ENCODE data around the gene TBC1D4.
"Not testable (repeated sequence)": the region's sequence is repeated elsewhere in the genome, so short reads cannot be mapped to it uniquely, and the experiment has no call there.

TBC1D4 gene

GRCh38 chr13:75359266-75359665 is 122.7 kb downstream of the TBC1D4 start:
- H2AFZ ChIP-seq (ENCODE audit: low read length, unreplicated experiment): no peak overlapping the region
- H3K4me3 ChIP-seq (ENCODE audit: low read depth, low read length): no peak overlapping the region
- H3K36me3 ChIP-seq (ENCODE audit: insufficient read depth, low read length): no peaks in the 10 kb centered on the region
- no peaks in the 10 kb centered on the region for H3K27me3 ChIP-seq (ENCODE audit: insufficient read depth, low read length)
- peaks cover 19% of the 10 kb centered on the region for H3K4me1 ChIP-seq (ENCODE audit: control insufficient read depth, insufficient read depth, low read length, unreplicated experiment)
- H3K79me2 ChIP-seq (ENCODE audit: control insufficient read depth, insufficient read depth, low read length, unreplicated experiment): peaks cover 2% of the 10 kb centered on the region
- peak overlapping the region; percentile 59 for H3K27ac ChIP-seq (ENCODE audit: low read depth, low read length)

DNA sequence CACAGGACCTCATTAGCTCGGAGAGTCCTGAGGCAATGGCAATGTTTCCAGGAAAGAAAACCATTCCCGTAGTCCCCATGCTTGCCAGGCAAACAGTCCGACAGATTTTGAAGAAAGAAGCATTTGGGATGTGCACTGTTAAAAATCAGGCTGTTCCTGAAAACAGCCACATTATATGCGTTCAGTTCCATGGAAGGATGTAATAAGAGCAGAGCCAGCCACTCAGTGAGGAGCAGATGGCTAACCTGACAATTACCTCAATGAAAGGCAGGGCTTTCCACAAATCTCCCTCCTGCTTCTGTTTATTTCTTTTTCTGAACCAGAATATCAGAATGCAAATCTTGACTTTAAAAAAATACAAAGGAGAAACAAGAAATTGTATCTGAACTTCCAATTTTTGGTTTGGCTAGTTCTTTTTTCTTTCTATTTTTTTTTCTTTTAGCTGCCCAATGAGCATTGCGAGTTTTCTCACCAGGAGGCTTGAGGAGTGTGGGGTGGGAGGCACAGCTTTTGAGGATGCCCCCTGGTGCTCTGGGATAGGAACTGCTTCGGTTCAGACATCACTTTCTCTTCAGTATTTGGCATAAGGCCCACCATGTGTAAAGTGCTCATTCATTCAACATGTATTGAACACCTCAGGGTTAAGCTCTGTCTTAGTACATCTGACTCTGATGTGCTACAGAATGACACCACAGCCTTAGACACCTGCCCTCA is 124.2 kb downstream of the TBC1D4 start:
- H3K36me3 ChIP-seq (ENCODE audit: insufficient read depth, low read length): no peaks in the 10 kb centered on the region
- no peaks in the 10 kb centered on the region for H3K79me2 ChIP-seq (ENCODE audit: control insufficient read depth, insufficient read depth, low read length, unreplicated experiment)
- H3K27ac ChIP-seq (ENCODE audit: low read depth, low read length): no peak overlapping the region; the same call in 1 of the 2 replicates

DNA sequence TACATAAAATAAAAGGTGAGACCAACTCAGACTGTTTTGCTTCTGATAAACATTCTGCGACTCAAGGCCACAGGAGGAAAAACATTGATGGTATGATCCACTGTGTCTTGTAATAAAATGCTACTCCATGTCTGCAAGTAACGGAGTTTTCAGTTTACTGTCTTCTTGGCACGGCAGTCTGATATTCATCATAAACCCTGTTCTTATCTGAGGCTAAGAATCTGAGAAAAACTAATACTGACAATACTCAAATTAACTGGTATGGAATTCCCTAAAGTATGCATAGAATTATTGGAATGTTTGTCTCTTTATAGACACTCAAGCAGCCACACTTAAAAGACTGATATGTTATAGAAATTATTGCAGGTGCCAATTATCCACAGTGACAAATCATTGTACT is 125.5 kb downstream of the TBC1D4 start:
- H3K27ac ChIP-seq (ENCODE audit: low read depth, low read length): no peak overlapping the region
- peaks cover 6% of the 10 kb centered on the region for H3K36me3 ChIP-seq (ENCODE audit: insufficient read depth, low read length)
- no peaks in the 10 kb centered on the region for H3K79me2 ChIP-seq (ENCODE audit: control insufficient read depth, insufficient read depth, low read length, unreplicated experiment)
- H3K4me1 ChIP-seq (ENCODE audit: control insufficient read depth, insufficient read depth, low read length, unreplicated experiment): peaks cover 16% of the 10 kb centered on the region
- H2AFZ ChIP-seq (ENCODE audit: low read length, unreplicated experiment): no peak overlapping the region
- no peak overlapping the region for H3K4me3 ChIP-seq (ENCODE audit: low read depth, low read length)
- H3K27me3 ChIP-seq (ENCODE audit: insufficient read depth, low read length): no peaks in the 10 kb centered on the region

More for the DNA sequence above, 124.2 kb downstream of the TBC1D4 start:
- no peaks in the 10 kb centered on the region for H3K27me3 ChIP-seq (ENCODE audit: insufficient read depth, low read length)
- H2AFZ ChIP-seq (ENCODE audit: low read length, unreplicated experiment): no peak overlapping the region
- no peak overlapping the region for H3K4me3 ChIP-seq (ENCODE audit: low read depth, low read length)
- H3K4me1 ChIP-seq (ENCODE audit: control insufficient read depth, insufficient read depth, low read length, unreplicated experiment): peaks cover 16% of the 10 kb centered on the region

DNA sequence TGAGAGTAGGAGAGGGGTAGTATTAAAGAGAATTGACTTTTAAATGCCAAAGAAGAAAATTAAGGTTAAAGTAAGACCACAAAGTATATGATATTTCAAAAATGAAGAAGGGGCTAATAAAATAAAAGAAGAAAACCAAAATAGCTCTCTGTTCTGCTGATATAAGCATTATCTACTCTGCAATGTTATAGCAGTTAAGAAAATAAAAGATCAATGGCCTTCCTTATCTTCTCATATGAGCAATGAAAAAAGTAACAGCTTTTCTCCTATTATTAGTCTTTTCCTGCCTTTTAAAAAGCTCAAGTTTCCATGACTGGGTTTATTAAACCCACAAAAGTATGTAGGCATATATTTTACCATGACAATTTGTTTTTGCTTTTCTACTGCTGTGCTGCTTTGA is 126.4 kb downstream of the TBC1D4 start:
- no peak overlapping the region for H3K27ac ChIP-seq (ENCODE audit: low read depth, low read length)
- H2AFZ ChIP-seq (ENCODE audit: low read length, unreplicated experiment): no peak overlapping the region
- no peak overlapping the region for H3K4me3 ChIP-seq (ENCODE audit: low read depth, low read length)
- H3K4me1 ChIP-seq (ENCODE audit: control insufficient read depth, insufficient read depth, low read length, unreplicated experiment): peaks cover 16% of the 10 kb centered on the region
- H3K27me3 ChIP-seq (ENCODE audit: insufficient read depth, low read length): no peaks in the 10 kb centered on the region
- H3K36me3 ChIP-seq (ENCODE audit: insufficient read depth, low read length): peaks cover 6% of the 10 kb centered on the region
- H3K79me2 ChIP-seq (ENCODE audit: control insufficient read depth, insufficient read depth, low read length, unreplicated experiment): no peaks in the 10 kb centered on the region

- H3K36me3 ChIP-seq (ENCODE audit: insufficient read depth, low read length): peaks cover 6% of the 10 kb centered on the region
- peaks cover 8% of the 10 kb centered on the region for H3K4me1 ChIP-seq (ENCODE audit: control insufficient read depth, insufficient read depth, low read length, unreplicated experiment)
- H2AFZ ChIP-seq (ENCODE audit: low read length, unreplicated experiment): no peak overlapping the region
- no peaks in the 10 kb centered on the region for H3K79me2 ChIP-seq (ENCODE audit: control insufficient read depth, insufficient read depth, low read length, unreplicated experiment)
- no peak overlapping the region for H3K4me3 ChIP-seq (ENCODE audit: low read depth, low read length)
- H3K27me3 ChIP-seq (ENCODE audit: insufficient read depth, low read length): no peaks in the 10 kb centered on the region
- no peak overlapping the region for H3K27ac ChIP-seq (ENCODE audit: low read depth, low read length)
Measured at GRCh38 chr13:75353781-75354193, 128.2 kb downstream of the TBC1D4 start.

DNA sequence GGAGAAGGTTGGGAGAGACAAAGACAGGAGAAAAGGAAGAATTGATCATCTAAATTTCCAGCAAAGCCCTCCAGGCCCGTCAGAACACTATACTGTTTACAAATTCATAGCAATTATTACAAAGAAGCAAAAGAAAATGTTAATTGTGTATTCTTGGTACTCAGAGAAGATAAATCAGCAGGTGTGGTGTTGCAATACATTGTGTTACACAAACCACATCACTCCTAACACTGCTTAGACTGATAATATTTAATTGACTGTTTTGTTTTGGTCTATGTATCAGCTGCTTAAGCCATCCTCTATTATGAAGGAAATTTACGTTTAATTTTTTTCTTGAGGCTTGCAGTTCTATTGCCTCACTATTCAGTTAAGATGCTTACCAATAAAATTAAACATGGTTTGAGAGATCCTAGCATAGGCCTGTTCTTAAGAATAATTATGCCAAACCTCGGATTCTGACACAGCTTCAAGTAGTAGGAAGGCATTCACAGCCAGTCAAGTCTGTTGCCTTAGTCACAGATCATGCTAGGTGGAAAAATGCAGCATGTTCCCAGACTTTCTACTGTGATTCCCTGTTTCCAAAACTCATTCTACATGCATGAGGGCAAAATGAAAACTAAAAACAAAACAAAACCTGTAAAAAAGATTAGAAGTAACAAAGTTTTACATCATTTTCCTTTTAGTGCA is 129.2 kb downstream of the TBC1D4 start:
- Histone ChIP-seq H3K4me1 (ENCODE audit: control insufficient read depth, insufficient read depth, low read length, unreplicated experiment) (peaks cover 8% of the 10 kb centered on the region), H3K4me3 (ENCODE audit: low read depth, low read length) (no peak overlapping the region), H3K27me3 (ENCODE audit: insufficient read depth, low read length) (no peaks in the 10 kb centered on the region), H3K36me3 (ENCODE audit: insufficient read depth, low read length) (peaks cover 6% of the 10 kb centered on the region), H3K27ac (ENCODE audit: low read depth, low read length) (no peak overlapping the region), H3K79me2 (ENCODE audit: control insufficient read depth, insufficient read depth, low read length, unreplicated experiment) (no peaks in the 10 kb centered on the region), H2AFZ (ENCODE audit: low read length, unreplicated experiment) (no peak overlapping the region)

GRCh38 chr13:75351538-75351937 is 130.4 kb downstream of the TBC1D4 start:
- H3K4me3 ChIP-seq (ENCODE audit: low read depth, low read length); H3K4me1 ChIP-seq (ENCODE audit: control insufficient read depth, insufficient read depth, low read length, unreplicated experiment); H3K27me3 ChIP-seq (ENCODE audit: insufficient read depth, low read length); H3K79me2 ChIP-seq (ENCODE audit: control insufficient read depth, insufficient read depth, low read length, unreplicated experiment); H3K27ac ChIP-seq (ENCODE audit: low read depth, low read length); H2AFZ ChIP-seq (ENCODE audit: low read length, unreplicated experiment); H3K36me3 ChIP-seq (ENCODE audit: insufficient read depth, low read length): not testable (repeated sequence)

GRCh38 chr13:75347925-75348324 is 134.0 kb downstream of the TBC1D4 start:
- no peak overlapping the region for H2AFZ ChIP-seq (ENCODE audit: low read length, unreplicated experiment)
- H3K4me1 ChIP-seq (ENCODE audit: control insufficient read depth, insufficient read depth, low read length, unreplicated experiment): peaks cover 6% of the 10 kb centered on the region
- H3K36me3 ChIP-seq (ENCODE audit: insufficient read depth, low read length): peaks cover 6% of the 10 kb centered on the region
- no peak overlapping the region for H3K27ac ChIP-seq (ENCODE audit: low read depth, low read length)
- no peak overlapping the region for H3K4me3 ChIP-seq (ENCODE audit: low read depth, low read length)
- H3K27me3 ChIP-seq (ENCODE audit: insufficient read depth, low read length): no peaks in the 10 kb centered on the region
- H3K79me2 ChIP-seq (ENCODE audit: control insufficient read depth, insufficient read depth, low read length, unreplicated experiment): no peaks in the 10 kb centered on the region

- Histone ChIP-seq H3K4me1 (ENCODE audit: control insufficient read depth, insufficient read depth, low read length, unreplicated experiment) (peaks cover 6% of the 10 kb centered on the region), H3K79me2 (ENCODE audit: control insufficient read depth, insufficient read depth, low read length, unreplicated experiment) (no peaks in the 10 kb centered on the region), H3K4me3 (ENCODE audit: low read depth, low read length) (no peak overlapping the region), H2AFZ (ENCODE audit: low read length, unreplicated experiment) (no peak overlapping the region), H3K27ac (ENCODE audit: low read depth, low read length) (no peak overlapping the region), H3K27me3 (ENCODE audit: insufficient read depth, low read length) (no peaks in the 10 kb centered on the region), H3K36me3 (ENCODE audit: insufficient read depth, low read length) (peaks cover 6% of the 10 kb centered on the region)
Measured at GRCh38 chr13:75347457-75347856, 134.5 kb downstream of the TBC1D4 start.

DNA sequence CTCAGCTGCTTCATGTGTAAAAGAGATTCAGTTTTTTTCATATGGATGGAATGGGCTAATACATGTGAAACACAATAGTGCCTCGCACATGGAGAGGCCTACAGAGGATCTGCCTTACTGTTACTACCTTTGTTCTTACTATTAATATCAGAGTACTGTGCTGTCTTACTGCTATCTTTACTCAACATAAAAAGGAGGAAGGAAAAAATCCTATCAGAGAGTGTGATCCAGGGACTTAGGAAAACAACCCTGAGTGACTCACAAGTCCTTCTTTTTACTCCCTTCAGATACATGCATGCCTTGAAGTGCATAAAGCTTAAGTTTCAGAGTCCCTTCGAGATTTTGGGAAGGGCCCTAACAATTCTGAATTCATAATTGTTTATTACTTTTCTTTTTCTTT is 136.8 kb downstream of the TBC1D4 start:
- Histone ChIP-seq H2AFZ (ENCODE audit: low read length, unreplicated experiment) (peak overlapping the region; percentile 13), H3K27ac (ENCODE audit: low read depth, low read length) (no peak overlapping the region), H3K79me2 (ENCODE audit: control insufficient read depth, insufficient read depth, low read length, unreplicated experiment) (no peaks in the 10 kb centered on the region), H3K4me3 (ENCODE audit: low read depth, low read length) (no peak overlapping the region), H3K27me3 (ENCODE audit: insufficient read depth, low read length) (no peaks in the 10 kb centered on the region), H3K36me3 (ENCODE audit: insufficient read depth, low read length) (no peaks in the 10 kb centered on the region), H3K4me1 (ENCODE audit: control insufficient read depth, insufficient read depth, low read length, unreplicated experiment) (peaks cover 6% of the 10 kb centered on the region)

- H3K27ac ChIP-seq (ENCODE audit: low read depth, low read length): no peak overlapping the region
- no peaks in the 10 kb centered on the region for H3K36me3 ChIP-seq (ENCODE audit: insufficient read depth, low read length)
- H3K79me2 ChIP-seq (ENCODE audit: control insufficient read depth, insufficient read depth, low read length, unreplicated experiment): no peaks in the 10 kb centered on the region
- H3K4me3 ChIP-seq (ENCODE audit: low read depth, low read length): no peak overlapping the region
- H2AFZ ChIP-seq (ENCODE audit: low read length, unreplicated experiment): no peak overlapping the region
- H3K27me3 ChIP-seq (ENCODE audit: insufficient read depth, low read length): no peaks in the 10 kb centered on the region
- H3K4me1 ChIP-seq (ENCODE audit: control insufficient read depth, insufficient read depth, low read length, unreplicated experiment): peaks cover 6% of the 10 kb centered on the region
Measured at GRCh38 chr13:75341028-75341427, 140.9 kb downstream of the TBC1D4 start.

Data from ACC112 (cell line).